Liver (tissue), 9 donors: ENCODE measurements around the gene BAZ2B. TPM values are rescaled to one million over a fixed set of nuclear protein-coding genes. Genes with fewer than 3 reads are reported as not detected.

ENCODE experiments used
- DNase-seq: peaks from one replicate; pipeline ENCODE4 v3.0.0-alpha.2; 2017; ENCODE audit warnings: low spot score
- H3K27ac ChIP-seq, 2 donors: one replicate each; pipeline ENCODE4 v1.7.0; 2013; ENCODE audit warnings: inconsistent platforms in 2 of 2, low read length in 2 of 2, control low read depth in 1 of 2, low read depth in 1 of 2, mild to moderate bottlenecking in 1 of 2
- H3K27me3 ChIP-seq, 4 donors: one replicate each; pipeline versions ENCODE4 v1.6.1 to v1.7.0; 2013; ENCODE audit warnings: low read length in 3 of 4, inconsistent platforms in 1 of 4, mild to moderate bottlenecking in 1 of 4, moderate library complexity in 1 of 4; ENCODE audit not compliant: control insufficient read depth in 4 of 4, insufficient read depth in 4 of 4
- H3K36me3 ChIP-seq, 4 donors: one replicate each; pipeline versions ENCODE4 v1.6.1 to v1.7.0; 2013; ENCODE audit warnings: low read length in 3 of 4, mild to moderate bottlenecking in 3 of 4, low read depth in 1 of 4, moderate library complexity in 1 of 4; ENCODE audit not compliant: control insufficient read depth in 4 of 4, insufficient read depth in 3 of 4
- H3K4me1 ChIP-seq, 4 donors: one replicate each; pipeline versions ENCODE4 v1.6.1 to v1.7.0; 2013; ENCODE audit warnings: low read length in 3 of 4, mild to moderate bottlenecking in 3 of 4, moderate library complexity in 1 of 4; ENCODE audit not compliant: control insufficient read depth in 4 of 4, insufficient read depth in 4 of 4
- H3K4me3 ChIP-seq, 3 donors: one replicate each; pipeline versions ENCODE4 v1.6.1 to v1.7.0; 2013; ENCODE audit warnings: low read length in 3 of 3, control low read depth in 1 of 3, low read depth in 1 of 3, mild to moderate bottlenecking in 1 of 3
- H3K9ac ChIP-seq, 2 donors: one replicate each; pipeline ENCODE4 v1.7.0; 2013; ENCODE audit warnings: low read length in 2 of 2, mild to moderate bottlenecking in 2 of 2, moderate library complexity in 2 of 2, control low read depth in 1 of 2, low read depth in 1 of 2
- H3K9me3 ChIP-seq, 4 donors: one replicate each; pipeline versions ENCODE4 v1.6.1 to v1.7.0; 2013; ENCODE audit warnings: low read length in 3 of 4; ENCODE audit not compliant: control insufficient read depth in 4 of 4
- ATF3 ChIP-seq: IDR thresholded peaks from 2 replicates; pipeline ENCODE4 v1.6.1; 2016; ENCODE audit warnings: antibody characterized with exemption
- CTCF ChIP-seq: fragments of 150-350 bp; IDR thresholded peaks from 2 replicates; pipeline ENCODE4 v1.5.1; 2017; ENCODE audit warnings: improper control_type of control experiment, low read depth, low read length; ENCODE audit not compliant: missing input control
- EGR1 ChIP-seq, 2 donors: IDR thresholded peaks; 2 replicates each; pipeline ENCODE4 v1.6.1; 2016 to 2018; ENCODE audit warnings: antibody characterized with exemption in 2 of 2, low read depth in 2 of 2
- FOXA2 ChIP-seq: IDR thresholded peaks from 2 replicates; pipeline ENCODE4 v1.6.1; 2016; ENCODE audit warnings: antibody characterized with exemption
- HNF4A ChIP-seq, 2 donors: conservative IDR thresholded peaks; 2 replicates each; pipeline ENCODE4 v1.6.1; 2016; ENCODE audit warnings: antibody characterized with exemption in 2 of 2, mild to moderate bottlenecking in 2 of 2
- MAX ChIP-seq: IDR thresholded peaks from 2 replicates; pipeline ENCODE4 v1.6.1; 2016; ENCODE audit warnings: antibody characterized with exemption
- RAD21 ChIP-seq, 2 donors: IDR thresholded peaks; 2 replicates each; pipeline ENCODE4 v1.6.1; 2016; ENCODE audit warnings: antibody characterized with exemption in 2 of 2, mild to moderate bottlenecking in 2 of 2
- RXRA ChIP-seq, 2 donors: IDR thresholded peaks; 2 replicates each; pipeline ENCODE4 v1.6.1; 2017 to 2018; ENCODE audit warnings: antibody characterized with exemption in 2 of 2, mild to moderate bottlenecking in 1 of 2
- TAF1 ChIP-seq: conservative IDR thresholded peaks from 2 replicates; pipeline ENCODE4 v1.6.1; 2016; ENCODE audit warnings: antibody characterized with exemption, mild to moderate bottlenecking
- ZBTB33 ChIP-seq: IDR thresholded peaks from 2 replicates; pipeline ENCODE4 v1.6.1; 2016; ENCODE audit warnings: antibody characterized with exemption
- WGBS: extraction: QIAGEN DNeasy Blood & Tissue Kit; methylation state at CpG from one replicate; pipeline ENCODE4 v1.1.7; 2013; 5-methylcytosine and 5-hydroxymethylcytosine counted together
- polyA plus RNA-seq, 2 donors: library from polyadenylated mRNA; stranded (reverse) in 1 of 2; unstranded in 1 of 2; fragments of 200-250 nt in 1 of 2; fragments of >200 nt in 1 of 2; fragmentation: Nextera tagmentation in 1 of 2; extraction: Ambion mirVana in 1 of 2; gene quantifications; one replicate each; pipeline versions ENCODE4 v1.2.1 to v1.2.3, GENCODE V29; 2013 to 2015
- total RNA-seq, 2 donors: library from RNA; depleted of rRNA; stranded (reverse); fragments of >200 nt; gene quantifications; one replicate each; pipeline ENCODE4 v1.2.3, GENCODE V29; 2014
- donor health status: healthy.
- donor health status: healthy.
- donor health status: healthy.
- donor health status: healthy.
- donor health status: healthy.

Gene BAZ2B
- total and polyA plus RNA-seq, 4 donors: 6.7 to 61.0 (median 24.9) TPM

GRCh38 chr2:159658881-159659873 is 42.8 kb upstream of the BAZ2B start:
- H3K27ac ChIP-seq: peak overlapping the region in 1 of 2 donors; percentile 23
- TF ChIP-seq FOXA2 (no peak), ATF3 (no peak), RXRA (IDR thresholded peaks at IDR 0.05) (peak; percentile 16 to 47), CTCF (no peak), ZBTB33 (peak; percentile 19), MAX (no peak), HNF4A (conservative IDR thresholded peaks at IDR 0.05) (peak in 1 of 2 donors; percentile 43)
- no peaks in the 10 kb centered on the region for H3K36me3 ChIP-seq
- no peaks in the 10 kb centered on the region for H3K9me3 ChIP-seq
- 60% methylated on average over 6 of the region's 6 CpGs for WGBS
- peaks cover 1 to 11% (median 5%) of the 10 kb centered on the region in 4 donors for H3K4me1 ChIP-seq
- H3K4me3 ChIP-seq: peak overlapping the region in 1 of 3 donors; percentile 35
- H3K9ac ChIP-seq: no peak overlapping the region
- DNase-seq: no peak
- no peaks in the 10 kb centered on the region for H3K27me3 ChIP-seq

- TF ChIP-seq MAX: no peak
- no peaks in the 10 kb centered on the region for H3K36me3 ChIP-seq
- no peak overlapping the region for H3K27ac ChIP-seq
- WGBS: 38% methylated on average over 2 of the region's 2 CpGs
- no peaks in the 10 kb centered on the region for H3K27me3 ChIP-seq
- H3K9ac ChIP-seq: no peak overlapping the region
- DNase-seq: no peak
- H3K4me1 ChIP-seq: peaks cover 1 to 10% (median 3%) of the 10 kb centered on the region in 4 donors
- H3K4me3 ChIP-seq: no peak overlapping the region
- no peaks in the 10 kb centered on the region for H3K9me3 ChIP-seq
Observed at GRCh38 chr2:159653962-159654361, 37.6 kb upstream of the BAZ2B start.

GRCh38 chr2:159651884-159652283 is 35.5 kb upstream of the BAZ2B start:
- no peaks in the 10 kb centered on the region for H3K36me3 ChIP-seq
- TF ChIP-seq MAX (no peak), HNF4A (conservative IDR thresholded peaks at IDR 0.05) (no peak), EGR1 (IDR thresholded peaks at IDR 0.05; ENCODE audit: low read depth in 2 of 2) (no peak), TAF1 (no peak), RAD21 (IDR thresholded peaks at IDR 0.05) (no peak), ATF3 (no peak)
- no peak for DNase-seq
- no peak overlapping the region for H3K27ac ChIP-seq
- 87% methylated on average over 1 of the region's 1 CpG for WGBS
- no peak overlapping the region for H3K9ac ChIP-seq
- H3K4me1 ChIP-seq: peaks cover 0 to 5% (median under 1%) of the 10 kb centered on the region in 4 donors
- H3K4me3 ChIP-seq: no peak overlapping the region
- no peaks in the 10 kb centered on the region for H3K9me3 ChIP-seq
- no peaks in the 10 kb centered on the region for H3K27me3 ChIP-seq
